K562 (cell line): ENCODE measurements around the gene SCFD1. TPM values are rescaled to one million over a fixed set of nuclear protein-coding genes. Genes with fewer than 3 reads are reported as not detected.

Source experiments
- CHD7 ChIP-seq: fragments of 200-600 bp; sonication (generic); IDR thresholded peaks from one replicate; pipeline ENCODE4 v1.6.1; 2012; ENCODE audit warnings: mild to moderate bottlenecking, low read depth, low read length, inconsistent platforms
- MAZ ChIP-seq, 2 experiments: fragments of 450-650 bp in 1 of 2; sonication (generic) in 1 of 2; formaldehyde crosslinking; IDR thresholded peaks in 1 of 2; conservative IDR thresholded peaks in 1 of 2; 2 replicates each; pipeline versions ENCODE4 v1.4.0 to v1.5.0; 2020; ENCODE audit warnings: mild to moderate bottlenecking in 1 of 2, missing genetic modification reagents in 1 of 2
- NKRF ChIP-seq: fragments of 450-650 bp; IDR thresholded peaks from 2 replicates; pipeline ENCODE4 v1.6.1; 2016; ENCODE audit warnings: borderline replicate concordance
- RBM17 ChIP-seq: fragments of 200-400 bp; formaldehyde crosslinking; IDR thresholded peaks from 2 replicates; pipeline ENCODE4 v1.6.1; 2017; ENCODE audit warnings: low read depth, mild to moderate bottlenecking, low read length, borderline replicate concordance
- SAFB2 ChIP-seq: fragments of 200-400 bp; formaldehyde crosslinking; IDR thresholded peaks from 2 replicates; pipeline ENCODE4 v1.6.1; 2018; ENCODE audit warnings: borderline replicate concordance, low read length, low read depth, moderate library complexity; ENCODE audit not compliant: severe bottlenecking
- polyA plus RNA-seq, 8 experiments: library from polyadenylated mRNA; depleted of rRNA in 4 of 8; stranded (reverse) in 5 of 8; unstranded in 3 of 8; fragments of >200 nt; fragmentation: Nextera tagmentation in 2 of 8; fragmentation: Illumina TruSeq in 1 of 8; extraction: Ambion mirVana in 2 of 8; extraction: Trizol in 1 of 8; gene quantifications; 2 replicates each; pipeline versions ENCODE4 v1.2.1 to v1.2.3, GENCODE V29; 2011 to 2014; ENCODE audit warnings: inconsistent platforms in 1 of 8, missing spikeins in 1 of 8
- total RNA-seq, 7 experiments: library from RNA; depleted of rRNA in 6 of 7; stranded (reverse); fragments of >200 nt in 6 of 7; fragmentation: Illumina TruSeq in 2 of 7; extraction: Trizol in 2 of 7; gene quantifications; 2 replicates each; pipeline versions ENCODE4 v1.2.1 to v1.2.3, GENCODE V29; 2011 to 2021; ENCODE audit warnings: low replicate concordance in 1 of 7

Gene SCFD1
- total and polyA plus RNA-seq, 9 of the 15 experiments (the other 6 are each of a cell fraction or from before 2014, with no cell fraction given): 48.9 to 112 (median 75.2) TPM

- TF ChIP-seq CHD7 (no peak), RBM17 (no peak), SAFB2 (no peak), NKRF (no peak), MAZ (CRISPR knock-in tag; conservative IDR thresholded peaks at IDR 0.05 in 1 of 2, IDR thresholded peaks at IDR 0.05 in 1 of 2) (no peak)
These were observed 20.9 kb upstream of the SCFD1 start (continued) for GRCh38 chr14:30600922-30601918.
